ENCODE results near the gene PPP2R5C.
"Not testable (repeated sequence)": the region's sequence is repeated elsewhere in the genome, so short reads cannot be mapped to it uniquely, and the experiment has no call there.

PPP2R5C gene

GRCh38 chr14:101963656-101964296 is 202.3 kb downstream of the PPP2R5C start:
- Histone ChIP-seq H3K27me3 (ENCODE audit: control insufficient read depth in 1 of 2, insufficient read depth in 2 of 2, low read length in 2 of 2) (no peaks in the 10 kb centered on the region), H3K9ac (ENCODE audit: low read length) (no peak overlapping the region), H3K4me3 (ENCODE audit: low read depth in 1 of 2, low read length in 2 of 2) (peak overlapping the region; percentile 2 to 50), H3K27ac (ENCODE audit: low read depth, low read length) (peak overlapping the region; percentile 74), H3K9me3 (ENCODE audit: low read length) (no peaks in the 10 kb centered on the region), H3K4me1 (ENCODE audit: insufficient read depth, low read length) (peaks cover 54% of the 10 kb centered on the region), H3K36me3 (ENCODE audit: insufficient read depth, low read length) (no peaks in the 10 kb centered on the region)

- Histone ChIP-seq H3K9ac (ENCODE audit: low read length) (peak within 1 kb of the TSS; percentile 91), H3K4me3 (ENCODE audit: low read depth in 1 of 2, low read length in 2 of 2) (peak within 1 kb of the TSS; percentile 97 to 99), H3K36me3 (ENCODE audit: insufficient read depth, low read length) (peaks cover 4% of the 10 kb centered on the region), H3K27me3 (ENCODE audit: control insufficient read depth in 1 of 2, insufficient read depth in 2 of 2, low read length in 2 of 2) (no peaks in the 10 kb centered on the region), H3K9me3 (ENCODE audit: low read length) (no peaks in the 10 kb centered on the region), H3K27ac (ENCODE audit: low read depth, low read length) (peak within 1 kb of the TSS; percentile 98), H3K4me1 (ENCODE audit: insufficient read depth, low read length) (peaks cover 54% of the 10 kb centered on the region)
Measured at GRCh38 chr14:101964297-101965180, 203.0 kb downstream of the PPP2R5C start, which contains the start of gene DYNC1H1. Gene DYNC1H1 (plus strand): TSS chr14:101964573. CDS start chr14:101964692, 119 bp downstream.

- Histone ChIP-seq H3K9ac (ENCODE audit: low read length) (peak overlapping the region; percentile 91), H3K4me3 (ENCODE audit: low read depth in 1 of 2, low read length in 2 of 2) (peak overlapping the region; percentile 43 to 97), H3K4me1 (ENCODE audit: insufficient read depth, low read length) (peaks cover 54% of the 10 kb centered on the region), H3K36me3 (ENCODE audit: insufficient read depth, low read length) (peaks cover 5% of the 10 kb centered on the region), H3K27ac (ENCODE audit: low read depth, low read length) (peak overlapping the region; percentile 62), H3K9me3 (ENCODE audit: low read length) (no peaks in the 10 kb centered on the region), H3K27me3 (ENCODE audit: control insufficient read depth in 1 of 2, insufficient read depth in 2 of 2, low read length in 2 of 2) (no peaks in the 10 kb centered on the region)
Measured at GRCh38 chr14:101965181-101965544, 203.7 kb downstream of the PPP2R5C start.

- Histone ChIP-seq H3K4me1 (ENCODE audit: insufficient read depth, low read length) (peaks cover 47% of the 10 kb centered on the region), H3K27ac (ENCODE audit: low read depth, low read length) (peak overlapping the region; percentile 62)
Measured at GRCh38 chr14:101965770-101966722, 204.5 kb downstream of the PPP2R5C start.

GRCh38 chr14:101966742-101967141 is 205.2 kb downstream of the PPP2R5C start:
- Histone ChIP-seq H3K27me3 (ENCODE audit: control insufficient read depth in 1 of 2, insufficient read depth in 2 of 2, low read length in 2 of 2) (no peaks in the 10 kb centered on the region), H3K9me3 (ENCODE audit: low read length) (no peaks in the 10 kb centered on the region), H3K36me3 (ENCODE audit: insufficient read depth, low read length) (peaks cover 5% of the 10 kb centered on the region), H3K9ac (ENCODE audit: low read length) (no peak overlapping the region), H3K27ac (ENCODE audit: low read depth, low read length) (no peak overlapping the region), H3K4me1 (ENCODE audit: insufficient read depth, low read length) (peaks cover 49% of the 10 kb centered on the region), H3K4me3 (ENCODE audit: low read depth in 1 of 2, low read length in 2 of 2) (no peak overlapping the region)

More at GRCh38 chr14:101965770-101966722, 204.5 kb downstream of the PPP2R5C start:
- Histone ChIP-seq H3K27me3 (ENCODE audit: control insufficient read depth in 1 of 2, insufficient read depth in 2 of 2, low read length in 2 of 2) (no peaks in the 10 kb centered on the region), H3K9ac (ENCODE audit: low read length) (peak overlapping the region; percentile 91), H3K4me3 (ENCODE audit: low read depth in 1 of 2, low read length in 2 of 2) (peak overlapping the region; percentile 43 to 97), H3K9me3 (ENCODE audit: low read length) (no peaks in the 10 kb centered on the region), H3K36me3 (ENCODE audit: insufficient read depth, low read length) (peaks cover 5% of the 10 kb centered on the region)

GRCh38 chr14:101968186-101968585 is 206.7 kb downstream of the PPP2R5C start:
- Histone ChIP-seq H3K4me3 (ENCODE audit: low read depth in 1 of 2, low read length in 2 of 2) (no peak overlapping the region), H3K9me3 (ENCODE audit: low read length) (no peaks in the 10 kb centered on the region), H3K27me3 (ENCODE audit: control insufficient read depth in 1 of 2, insufficient read depth in 2 of 2, low read length in 2 of 2) (no peaks in the 10 kb centered on the region), H3K9ac (ENCODE audit: low read length) (peak overlapping the region; percentile 7), H3K36me3 (ENCODE audit: insufficient read depth, low read length) (peaks cover 5% of the 10 kb centered on the region), H3K27ac (ENCODE audit: low read depth, low read length) (no peak overlapping the region), H3K4me1 (ENCODE audit: insufficient read depth, low read length) (peaks cover 44% of the 10 kb centered on the region)

GRCh38 chr14:101969481-101969880 is 208.0 kb downstream of the PPP2R5C start:
- H3K4me3 ChIP-seq (ENCODE audit: low read depth in 1 of 2, low read length in 2 of 2), result no peak overlapping the region
- H3K9me3 ChIP-seq (ENCODE audit: low read length), result no peaks in the 10 kb centered on the region
- H3K36me3 ChIP-seq (ENCODE audit: insufficient read depth, low read length), result peaks cover 5% of the 10 kb centered on the region
- H3K27me3 ChIP-seq (ENCODE audit: control insufficient read depth in 1 of 2, insufficient read depth in 2 of 2, low read length in 2 of 2), result no peaks in the 10 kb centered on the region
- H3K27ac ChIP-seq (ENCODE audit: low read depth, low read length), result no peak overlapping the region
- H3K9ac ChIP-seq (ENCODE audit: low read length), result no peak overlapping the region
- H3K4me1 ChIP-seq (ENCODE audit: insufficient read depth, low read length), result peaks cover 37% of the 10 kb centered on the region

- H3K9me3 ChIP-seq (ENCODE audit: low read length), result no peaks in the 10 kb centered on the region
- H3K9ac ChIP-seq (ENCODE audit: low read length), result no peak overlapping the region
- peaks cover 5% of the 10 kb centered on the region for H3K36me3 ChIP-seq (ENCODE audit: insufficient read depth, low read length)
- no peaks in the 10 kb centered on the region for H3K27me3 ChIP-seq (ENCODE audit: control insufficient read depth in 1 of 2, insufficient read depth in 2 of 2, low read length in 2 of 2)
- no peak overlapping the region for H3K27ac ChIP-seq (ENCODE audit: low read depth, low read length)
- no peak overlapping the region for H3K4me3 ChIP-seq (ENCODE audit: low read depth in 1 of 2, low read length in 2 of 2)
- H3K4me1 ChIP-seq (ENCODE audit: insufficient read depth, low read length), result peaks cover 37% of the 10 kb centered on the region
Measured at GRCh38 chr14:101970830-101971400, 209.4 kb downstream of the PPP2R5C start.

- Histone ChIP-seq H3K4me1 (ENCODE audit: insufficient read depth, low read length) (peaks cover 31% of the 10 kb centered on the region), H3K27ac (ENCODE audit: low read depth, low read length) (peak overlapping the region; percentile 56)
- not testable (repeated sequence) for H3K36me3 ChIP-seq (ENCODE audit: insufficient read depth, low read length); H3K9me3 ChIP-seq (ENCODE audit: low read length); H3K4me3 ChIP-seq (ENCODE audit: low read depth in 1 of 2, low read length in 2 of 2); H3K9ac ChIP-seq (ENCODE audit: low read length); H3K27me3 ChIP-seq (ENCODE audit: control insufficient read depth in 1 of 2, insufficient read depth in 2 of 2, low read length in 2 of 2)
Measured at GRCh38 chr14:101971458-101971857, 209.9 kb downstream of the PPP2R5C start.

- Histone ChIP-seq H3K9me3 (ENCODE audit: low read length) (no peaks in the 10 kb centered on the region), H3K9ac (ENCODE audit: low read length) (no peak overlapping the region), H3K27me3 (ENCODE audit: control insufficient read depth in 1 of 2, insufficient read depth in 2 of 2, low read length in 2 of 2) (no peaks in the 10 kb centered on the region), H3K27ac (ENCODE audit: low read depth, low read length) (peak overlapping the region; percentile 56), H3K4me3 (ENCODE audit: low read depth in 1 of 2, low read length in 2 of 2) (no peak overlapping the region), H3K36me3 (ENCODE audit: insufficient read depth, low read length) (peaks cover 14% of the 10 kb centered on the region), H3K4me1 (ENCODE audit: insufficient read depth, low read length) (peaks cover 23% of the 10 kb centered on the region)
Measured at GRCh38 chr14:101972126-101972866, 210.8 kb downstream of the PPP2R5C start.

Measured in muscle layer of colon (tissue), 2 donors.